HepG2 (cell line): ENCODE results near the gene JAGN1. TPM values are rescaled to one million over a fixed set of nuclear protein-coding genes. Genes with fewer than 3 reads are reported as not detected.

Experiments
- ATAC-seq: fragments of 200-7000 bp; cut with Tn5 transposase; 3 replicates; pipeline ENCODE4 v1.9.1; 2020; ENCODE audit warnings: mild to moderate bottlenecking, moderate library complexity
- BruUV-seq: library from RNA; stranded (reverse); fragments of 400-500 nt; replicated peaks from 2 replicates; lab custom pipeline; 2021; lab: Mats Ljungman, UMichigan
- CTCF ChIA-PET: fragments of 300-600 bp; formaldehyde crosslinking; extraction: SDS; loops from one replicate; lab custom pipeline; 2021; ENCODE audit warnings: low total read pairs, inconsistent platforms, low intra/inter-chr PET ratio; lab: Yijun Ruan, JAX
- POLR2A ChIA-PET: fragments of 350-600 bp; sonication (Branson Sonifier 250); formaldehyde crosslinking; loops from one replicate; lab custom pipeline; 2020; ENCODE audit warnings: antibody characterized with exemption, inconsistent platforms; lab: Yijun Ruan, JAX
- DNase-seq: peaks from one replicate; pipeline ENCODE4 v3.0.0-alpha.2; 2015; ENCODE audit warnings: low spot score
- FAIRE-seq: peaks from 3 replicates; lab custom pipeline; 2011; peaks lifted over from hg19 to GRCh38; lab: Jason Lieb, UNC
- H2AFZ ChIP-seq: one replicate; pipeline ENCODE4 v1.6.1; 2011; ENCODE audit warnings: low read length, inconsistent platforms
- H3K27ac ChIP-seq: fragments of 300-600 bp; 3 replicates; pipeline ENCODE4 v1.8.0; 2011; ENCODE audit warnings: mixed run types, mild to moderate bottlenecking, mixed read lengths, low read length, inconsistent platforms; ENCODE audit not compliant: insufficient read depth; ENCODE audit errors: extremely low read length
- H3K27me3 ChIP-seq, 2 experiments: fragments of 200-600 bp in 1 of 2; 2 replicates in 1 of 2; 3 replicates in 1 of 2; pipeline versions ENCODE4 v1.6.0 to v1.8.0; 2011; ENCODE audit warnings: low read length in 2 of 2, mild to moderate bottlenecking in 2 of 2, moderate library complexity in 2 of 2, inconsistent platforms in 1 of 2; ENCODE audit not compliant: insufficient read depth in 2 of 2, control insufficient read depth in 1 of 2
- H3K36me3 ChIP-seq, 2 experiments: fragments of 200-600 bp in 1 of 2; replicated peaks in 1 of 2; 2 replicates in 1 of 2; 3 replicates in 1 of 2; pipeline versions ENCODE4 v1.5.1 to v1.8.0; 2011; ENCODE audit warnings: low read length in 2 of 2, inconsistent platforms in 1 of 2; ENCODE audit not compliant: insufficient read depth in 2 of 2, control insufficient read depth in 1 of 2
- H3K4me1 ChIP-seq: 2 replicates; pipeline ENCODE4 v1.5.1; 2012; ENCODE audit warnings: low read length, inconsistent platforms; ENCODE audit not compliant: insufficient read depth
- H3K4me2 ChIP-seq: 2 replicates; pipeline ENCODE4 v1.6.0; 2011; ENCODE audit warnings: low read depth, low read length, inconsistent platforms
- H3K4me3 ChIP-seq, 3 experiments: fragments of 200-600 bp in 1 of 3; sonication (generic), shearing (Covaris generic) in 1 of 3; replicated peaks in 1 of 3; 2 replicates each; pipeline ENCODE4 v1.5.1; 2011 to 2016; ENCODE audit warnings: low read length in 3 of 3, inconsistent platforms in 2 of 3, low read depth in 2 of 3, mild to moderate bottlenecking in 2 of 3, control low read depth in 1 of 3, mixed read lengths in 1 of 3; ENCODE audit not compliant: insufficient read depth in 1 of 3
- H3K79me2 ChIP-seq: one replicate; pipeline ENCODE4 v1.6.1; 2011; ENCODE audit warnings: low read length, inconsistent platforms; ENCODE audit not compliant: insufficient read depth
- H3K9ac ChIP-seq: 2 replicates; pipeline ENCODE4 v1.6.0; 2011; ENCODE audit warnings: mild to moderate bottlenecking, low read depth, low read length, inconsistent platforms; ENCODE audit not compliant: insufficient read depth
- H3K9me3 ChIP-seq: 2 replicates; pipeline ENCODE4 v1.5.1; 2012; ENCODE audit warnings: mild to moderate bottlenecking, low read length
- H4K20me1 ChIP-seq: 2 replicates; pipeline ENCODE4 v1.6.0; 2011; ENCODE audit warnings: inconsistent platforms, mild to moderate bottlenecking, low read length, moderate library complexity; ENCODE audit not compliant: insufficient read depth
- ARHGAP35 ChIP-seq: sonication (generic); formaldehyde crosslinking; IDR thresholded peaks from 2 replicates; pipeline ENCODE4 v1.9.0; 2022; ENCODE audit warnings: mild to moderate bottlenecking, inconsistent platforms, moderate library complexity, missing genetic modification reagents, borderline replicate concordance
- CEBPB ChIP-seq: IDR thresholded peaks from 2 replicates; pipeline ENCODE4 v1.6.1; 2011; ENCODE audit warnings: low read depth, low read length, improper control_type of control experiment, borderline replicate concordance
- CEBPZ ChIP-seq: IDR thresholded peaks from 2 replicates; pipeline ENCODE4 v1.6.1; 2012; ENCODE audit warnings: low read length, improper control_type of control experiment
- TOPORS ChIP-seq: sonication (generic); formaldehyde crosslinking; IDR thresholded peaks from 2 replicates; pipeline ENCODE4 v1.8.0; 2023; ENCODE audit warnings: mild to moderate bottlenecking, missing genetic modification reagents
- ZNF44 ChIP-seq: sonication (generic); formaldehyde crosslinking; IDR thresholded peaks from 2 replicates; pipeline ENCODE4 v1.5.1; 2020; ENCODE audit warnings: mild to moderate bottlenecking, missing genetic modification reagents
- ZNF710 ChIP-seq: sonication (generic); formaldehyde crosslinking; IDR thresholded peaks from 2 replicates; pipeline ENCODE4 v1.5.0; 2020; ENCODE audit warnings: mild to moderate bottlenecking, missing genetic modification reagents, borderline replicate concordance
- WGBS: methylation state at CpG from one replicate; pipeline ENCODE4 v1.1.6; 2017; ENCODE audit warnings: low lambda C conversion rate; 5-methylcytosine and 5-hydroxymethylcytosine counted together
- in situ Hi-C: cut with HindIII; loops from 2 replicates; pipeline ENCODE4 v1.10.0; 2017; ENCODE audit warnings: low pct_unique_long_range_greater_than_20kb; ENCODE audit not compliant: extremely low pct_ligation_motif_present
- intact Hi-C: fragments of 100-400 bp; cut with micrococcal nuclease; formaldehyde crosslinking; loops from one replicate; pipeline ENCODE4 v1.10.0; 2022; ENCODE audit not compliant: unreplicated experiment
- polyA plus RNA-seq, 8 experiments: library from polyadenylated mRNA; depleted of rRNA in 3 of 8; stranded (reverse) in 7 of 8; unstranded in 1 of 8; fragments of >200 nt; fragmentation: Illumina TruSeq in 4 of 8; extraction: Trizol in 4 of 8; gene quantifications; 2 replicates each; pipeline versions ENCODE4 v1.2.1 to v1.2.3, GENCODE V29; 2011 to 2016; ENCODE audit warnings: low read depth in 4 of 8, missing spikeins in 1 of 8, mixed read lengths in 1 of 8; ENCODE audit not compliant: insufficient read depth in 1 of 8
- total RNA-seq, 5 experiments: library from RNA; depleted of rRNA; stranded (reverse); fragments of >200 nt; fragmentation: Illumina TruSeq; extraction: Trizol; gene quantifications; 2 replicates each; pipeline ENCODE4 v1.2.3, GENCODE V29; 2016; ENCODE audit warnings: low read depth in 1 of 5
- TF ChIP-seq, protein P1 (sequence below): sonication (generic); formaldehyde crosslinking; IDR thresholded peaks from 2 replicates; pipeline ENCODE4 v1.8.0; 2022; ENCODE audit warnings: missing genetic modification reagents, low read depth, mild to moderate bottlenecking, borderline replicate concordance

JAGN1 gene
- total and polyA plus RNA-seq, 2 of the 13 experiments (the other 11 are each of a cell fraction or from before 2014, with no cell fraction given): 49.9 to 50.9 TPM

DNA sequence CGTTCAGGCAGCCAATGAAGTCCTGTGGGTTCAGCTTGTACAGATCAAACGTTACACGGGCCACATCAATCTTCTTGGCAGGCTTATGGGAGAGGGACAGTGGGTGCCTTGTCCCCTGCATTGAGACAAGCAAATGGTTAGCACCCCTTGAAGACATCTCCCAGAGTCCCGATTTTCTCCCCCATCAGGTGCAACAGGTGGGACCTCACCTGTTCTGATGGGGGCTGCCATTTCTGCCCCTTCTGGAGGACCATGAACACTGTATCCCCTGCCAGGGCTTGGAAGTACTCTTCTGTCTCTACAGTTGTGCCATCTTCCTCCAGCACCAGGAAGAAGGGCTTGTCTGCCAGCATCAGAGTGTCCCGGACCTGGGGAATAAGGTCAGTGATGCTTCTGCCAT, 20.5 kb upstream of the JAGN1 start:
- POLR2A ChIA-PET: no interaction called here
- Histone ChIP-seq H3K79me2 (no peaks in the 10 kb centered on the region), H3K4me1 (peaks cover 21% of the 10 kb centered on the region), H3K27me3 (no peaks in the 10 kb centered on the region), H3K27ac (no peak overlapping the region), H4K20me1 (no peaks in the 10 kb centered on the region), H2AFZ (no peak overlapping the region), H3K4me2 (no peak overlapping the region), H3K36me3 (no peaks in the 10 kb centered on the region), H3K9me3 (no peaks in the 10 kb centered on the region), H3K9ac (no peak overlapping the region), H3K4me3 (no peak overlapping the region)
- CTCF ChIA-PET: no interaction called here
- DNase-seq: no peak
- FAIRE-seq: no peak
- in situ Hi-C loops: no loop called here
- 95% methylated on average over 4 of the region's 5 CpGs for WGBS
- ATAC-seq: no peak
- no TSS peak for BruUV-seq
- intact Hi-C loops: no loop called here
- TF ChIP-seq ARHGAP35 (CRISPR knock-in tag): no peak
- TF ChIP-seq CEBPZ: no peak
- TF ChIP-seq ZNF710 (CRISPR knock-in tag): no peak
- TF ChIP-seq ZNF44: no peak
- TF ChIP-seq, protein P1, sequence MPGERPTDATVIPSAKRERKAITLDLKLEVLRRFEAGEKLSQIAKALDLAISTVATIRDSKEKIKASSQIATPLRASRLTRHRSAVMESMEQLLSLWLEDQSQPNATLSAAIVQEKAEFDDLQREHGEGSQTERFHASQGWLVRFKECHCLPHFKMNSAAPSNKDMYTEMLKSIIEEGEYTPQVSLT: no peak
- TF ChIP-seq CEBPB: no peak
- TF ChIP-seq TOPORS (CRISPR knock-in tag): no peak
